ENCODE data around the gene ARHGAP19.

Gene ARHGAP19

DNA sequence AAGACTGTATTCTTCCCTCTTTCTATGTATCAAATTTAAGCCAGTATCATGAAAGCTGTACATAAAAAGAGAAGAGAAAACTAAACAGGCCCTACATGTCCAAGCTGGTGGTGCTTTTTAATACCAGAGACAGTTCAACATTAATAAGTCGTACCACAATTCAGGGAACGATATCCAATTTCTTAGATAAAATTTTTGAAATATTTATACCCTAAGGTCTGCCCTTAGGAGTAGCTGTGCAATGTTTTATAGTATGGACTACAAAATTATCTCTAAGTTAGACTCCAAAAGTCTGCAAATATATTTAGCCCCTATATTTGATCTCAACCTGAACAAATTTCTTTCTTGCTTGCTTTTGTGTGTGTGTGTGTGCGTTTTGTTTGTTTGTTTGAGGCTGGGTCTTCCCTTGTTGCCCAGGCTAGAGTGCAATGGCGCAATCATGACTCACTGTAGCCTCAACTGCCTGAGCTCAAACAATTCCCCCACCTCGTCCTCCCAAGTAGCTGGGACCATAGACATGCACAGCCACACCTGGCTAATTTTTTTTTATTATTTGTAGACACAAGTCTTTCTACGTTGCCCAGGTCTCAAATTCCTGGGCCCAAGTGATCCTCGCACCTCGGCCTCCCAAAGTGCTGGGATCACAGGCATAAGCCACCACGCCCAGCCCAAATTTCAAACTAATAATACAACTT is 13.2 kb downstream of the ARHGAP19 start:
- H2BK5ac ChIP-seq (ENCODE audit: low read depth, low read length, poor library complexity), result no peak overlapping the region
- DNase-seq, result peak; percentile 53 to 79
- H3K4me3 ChIP-seq (ENCODE audit: low read depth, low read length), result no peak overlapping the region
- H3K27ac ChIP-seq (ENCODE audit: low read depth, low read length), result no peak overlapping the region
- WGBS (ENCODE audit: extremely low coverage, insufficient coverage, insufficient read length), result no CpG with 5 or more reads among the region's 9 CpGs
- H4K8ac ChIP-seq (ENCODE audit: low read depth, low read length), result no peak overlapping the region
- H2BK120ac ChIP-seq (ENCODE audit: insufficient read depth, low read length, poor library complexity), result no peak overlapping the region
- no peaks in the 10 kb centered on the region for H3K9me3 ChIP-seq (ENCODE audit: insufficient read depth, low read depth, low read length)
- H2AK5ac ChIP-seq (ENCODE audit: low read length), result no peak overlapping the region
- no peak overlapping the region for H4K12ac ChIP-seq (ENCODE audit: low read depth, low read length)
- H3K14ac ChIP-seq (ENCODE audit: low read length), result no peak overlapping the region
- H3K27me3 ChIP-seq (ENCODE audit: insufficient read depth, low read length), result no peaks in the 10 kb centered on the region
- H3K79me1 ChIP-seq (ENCODE audit: low read length), result no peaks in the 10 kb centered on the region
- no peak overlapping the region for H3K4ac ChIP-seq (ENCODE audit: low read depth, low read length)
- no peak overlapping the region for H3K18ac ChIP-seq (ENCODE audit: low read length)
- H2BK12ac ChIP-seq (ENCODE audit: low read length), result no peak overlapping the region
- no peak overlapping the region for H4K91ac ChIP-seq (ENCODE audit: low read depth, low read length)
- peaks cover 3 to 4% of the 10 kb centered on the region in 2 experiments for H3K4me1 ChIP-seq (ENCODE audit: control insufficient read depth in 1 of 2, insufficient read depth in 2 of 2, low read length in 2 of 2)
- H3K36me3 ChIP-seq (ENCODE audit: control insufficient read depth in 1 of 2, insufficient read depth in 2 of 2, low read length in 2 of 2), result no peaks in the 10 kb centered on the region
- H3K79me2 ChIP-seq (ENCODE audit: control insufficient read depth, insufficient read depth, low read length, poor library complexity), result no peaks in the 10 kb centered on the region
- no peak overlapping the region for H3K23ac ChIP-seq (ENCODE audit: low read length)
- no peak overlapping the region for H2AFZ ChIP-seq (ENCODE audit: insufficient read depth, low read length, poor library complexity)
- H3K4me2 ChIP-seq (ENCODE audit: low read length), result no peak overlapping the region
- H3K9ac ChIP-seq (ENCODE audit: low read length), result no peak overlapping the region

GRCh38 chr10:97278491-97278989 is 13.9 kb downstream of the ARHGAP19 start:
- Histone ChIP-seq H3K9ac (ENCODE audit: low read length) (no peak overlapping the region), H3K27me3 (ENCODE audit: insufficient read depth, low read length) (no peaks in the 10 kb centered on the region), H4K91ac (ENCODE audit: low read depth, low read length) (no peak overlapping the region), H3K4ac (ENCODE audit: low read depth, low read length) (no peak overlapping the region), H2BK12ac (ENCODE audit: low read length) (no peak overlapping the region), H2AK5ac (ENCODE audit: low read length) (no peak overlapping the region), H3K23ac (ENCODE audit: low read length) (no peak overlapping the region), H3K27ac (ENCODE audit: low read depth, low read length) (no peak overlapping the region), H4K8ac (ENCODE audit: low read depth, low read length) (no peak overlapping the region), H3K4me1 (ENCODE audit: control insufficient read depth in 1 of 2, insufficient read depth in 2 of 2, low read length in 2 of 2) (peaks cover 3 to 4% of the 10 kb centered on the region in 2 experiments), H3K9me3 (ENCODE audit: insufficient read depth, low read depth, low read length) (no peaks in the 10 kb centered on the region), H3K36me3 (ENCODE audit: control insufficient read depth in 1 of 2, insufficient read depth in 2 of 2, low read length in 2 of 2) (no peaks in the 10 kb centered on the region), H3K18ac (ENCODE audit: low read length) (no peak overlapping the region), H3K4me3 (ENCODE audit: low read depth, low read length) (no peak overlapping the region), H3K4me2 (ENCODE audit: low read length) (no peak overlapping the region), H2BK5ac (ENCODE audit: low read depth, low read length, poor library complexity) (no peak overlapping the region), H4K12ac (ENCODE audit: low read depth, low read length) (no peak overlapping the region), H3K79me2 (ENCODE audit: control insufficient read depth, insufficient read depth, low read length, poor library complexity) (no peaks in the 10 kb centered on the region), H3K79me1 (ENCODE audit: low read length) (no peaks in the 10 kb centered on the region), H2AFZ (ENCODE audit: insufficient read depth, low read length, poor library complexity) (no peak overlapping the region), H3K14ac (ENCODE audit: low read length) (no peak overlapping the region), H2BK120ac (ENCODE audit: insufficient read depth, low read length, poor library complexity) (no peak overlapping the region)
- DNase-seq, result peak; percentile 4 to 88

DNA sequence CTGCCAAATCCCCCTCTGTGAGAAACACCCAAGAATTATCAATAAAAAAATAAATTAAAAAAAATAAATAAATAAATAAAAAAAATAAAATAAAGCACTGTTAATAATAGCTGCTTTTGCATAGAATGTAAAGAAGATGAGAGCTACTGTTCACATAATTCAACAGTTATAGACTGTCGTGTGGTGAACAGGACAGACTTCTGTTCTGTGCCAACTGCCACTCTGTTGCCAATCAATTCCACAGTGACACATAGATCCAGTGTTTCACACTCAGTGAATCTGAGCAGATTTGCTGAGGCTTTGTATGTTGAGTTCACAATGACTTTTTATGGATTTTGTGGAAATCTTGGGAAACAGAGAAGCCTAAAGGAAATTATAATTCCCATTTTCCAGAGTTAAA is 14.9 kb downstream of the ARHGAP19 start:
- Histone ChIP-seq H3K4me3 (ENCODE audit: low read depth, low read length) (no peak overlapping the region), H2AFZ (ENCODE audit: insufficient read depth, low read length, poor library complexity) (no peak overlapping the region), H3K79me2 (ENCODE audit: control insufficient read depth, insufficient read depth, low read length, poor library complexity) (no peaks in the 10 kb centered on the region), H3K4me2 (ENCODE audit: low read length) (no peak overlapping the region), H2AK5ac (ENCODE audit: low read length) (no peak overlapping the region), H3K9me3 (ENCODE audit: insufficient read depth, low read depth, low read length) (no peaks in the 10 kb centered on the region), H3K79me1 (ENCODE audit: low read length) (no peaks in the 10 kb centered on the region), H3K4ac (ENCODE audit: low read depth, low read length) (no peak overlapping the region), H4K8ac (ENCODE audit: low read depth, low read length) (no peak overlapping the region), H4K12ac (ENCODE audit: low read depth, low read length) (no peak overlapping the region), H3K23ac (ENCODE audit: low read length) (no peak overlapping the region), H3K14ac (ENCODE audit: low read length) (no peak overlapping the region), H3K36me3 (ENCODE audit: control insufficient read depth in 1 of 2, insufficient read depth in 2 of 2, low read length in 2 of 2) (no peaks in the 10 kb centered on the region), H3K4me1 (ENCODE audit: control insufficient read depth in 1 of 2, insufficient read depth in 2 of 2, low read length in 2 of 2) (peaks cover 3 to 4% of the 10 kb centered on the region in 2 experiments), H3K18ac (ENCODE audit: low read length) (no peak overlapping the region), H3K27me3 (ENCODE audit: insufficient read depth, low read length) (no peaks in the 10 kb centered on the region), H2BK5ac (ENCODE audit: low read depth, low read length, poor library complexity) (no peak overlapping the region), H3K9ac (ENCODE audit: low read length) (no peak overlapping the region), H2BK120ac (ENCODE audit: insufficient read depth, low read length, poor library complexity) (no peak overlapping the region), H4K91ac (ENCODE audit: low read depth, low read length) (no peak overlapping the region), H3K27ac (ENCODE audit: low read depth, low read length) (no peak overlapping the region), H2BK12ac (ENCODE audit: low read length) (no peak overlapping the region)
- WGBS (ENCODE audit: extremely low coverage, insufficient coverage, insufficient read length), result no CpG with 5 or more reads among the region's 1 CpG
- DNase-seq, result no peak

- Histone ChIP-seq H3K4me3 (ENCODE audit: low read depth, low read length) (no peak overlapping the region), H2AK5ac (ENCODE audit: low read length) (no peak overlapping the region), H3K27ac (ENCODE audit: low read depth, low read length) (no peak overlapping the region), H2BK120ac (ENCODE audit: insufficient read depth, low read length, poor library complexity) (no peak overlapping the region), H3K4me1 (ENCODE audit: control insufficient read depth in 1 of 2, insufficient read depth in 2 of 2, low read length in 2 of 2) (peaks cover 3 to 4% of the 10 kb centered on the region in 2 experiments), H3K23ac (ENCODE audit: low read length) (no peak overlapping the region), H3K36me3 (ENCODE audit: control insufficient read depth in 1 of 2, insufficient read depth in 2 of 2, low read length in 2 of 2) (no peaks in the 10 kb centered on the region), H3K9me3 (ENCODE audit: insufficient read depth, low read depth, low read length) (no peaks in the 10 kb centered on the region), H4K12ac (ENCODE audit: low read depth, low read length) (no peak overlapping the region), H3K79me1 (ENCODE audit: low read length) (no peaks in the 10 kb centered on the region), H3K4me2 (ENCODE audit: low read length) (no peak overlapping the region), H2BK5ac (ENCODE audit: low read depth, low read length, poor library complexity) (no peak overlapping the region), H3K18ac (ENCODE audit: low read length) (no peak overlapping the region), H2AFZ (ENCODE audit: insufficient read depth, low read length, poor library complexity) (no peak overlapping the region), H4K91ac (ENCODE audit: low read depth, low read length) (no peak overlapping the region), H3K4ac (ENCODE audit: low read depth, low read length) (no peak overlapping the region), H3K9ac (ENCODE audit: low read length) (no peak overlapping the region), H2BK12ac (ENCODE audit: low read length) (no peak overlapping the region), H3K14ac (ENCODE audit: low read length) (no peak overlapping the region), H4K8ac (ENCODE audit: low read depth, low read length) (no peak overlapping the region), H3K79me2 (ENCODE audit: control insufficient read depth, insufficient read depth, low read length, poor library complexity) (no peaks in the 10 kb centered on the region), H3K27me3 (ENCODE audit: insufficient read depth, low read length) (no peaks in the 10 kb centered on the region)
- WGBS (ENCODE audit: extremely low coverage, insufficient coverage, insufficient read length), result no CpG with 5 or more reads among the region's 9 CpGs
- DNase-seq, result no peak
Measured at GRCh38 chr10:97274828-97275227, 17.6 kb downstream of the ARHGAP19 start.

All from trophoblast cell (in vitro differentiated cells and primary cell).